Panc1 (cell line): ENCODE data around the gene ABCC1. TPM values are rescaled to one million over a fixed set of nuclear protein-coding genes. Genes with fewer than 3 reads are reported as not detected.

ENCODE experiments used
- ATAC-seq: fragments of 200-7000 bp; cut with Tn5 transposase; 2 replicates; pipeline ENCODE4 v1.9.1; 2020; ENCODE audit warnings: mild to moderate bottlenecking, moderate library complexity
- BruUV-seq: library from RNA; stranded (reverse); fragments of 400-500 nt; replicated peaks from 2 replicates; lab custom pipeline; 2021; lab: Mats Ljungman, UMichigan
- CTCF ChIA-PET: fragments of 300-600 bp; sonication (Branson Sonifier 250); formaldehyde crosslinking; loops from one replicate; lab custom pipeline; 2022; ENCODE audit warnings: antibody characterized with exemption; lab: Charles Lee
- POLR2A ChIA-PET: fragments of 300-600 bp; sonication (Branson Sonifier 250); formaldehyde crosslinking; loops from one replicate; lab custom pipeline; 2022; ENCODE audit warnings: antibody characterized with exemption; lab: Charles Lee
- DNase-seq: peaks from one replicate; pipeline ENCODE4 v3.0.0-alpha.2; 2010; ENCODE audit warnings: low read depth, low spot score
- H3K27ac ChIP-seq: 2 replicates; pipeline ENCODE4 v1.5.1; 2011; ENCODE audit warnings: mild to moderate bottlenecking, low read length, inconsistent platforms
- H3K27me3 ChIP-seq: fragments of 200-500 bp; sonication (Bioruptor generic); 2 replicates; pipeline ENCODE4 v1.6.0; 2014; ENCODE audit warnings: low read length, inconsistent platforms; ENCODE audit not compliant: control insufficient read depth, insufficient read depth
- H3K36me3 ChIP-seq: fragments of 200-500 bp; sonication (Bioruptor generic); 2 replicates; pipeline ENCODE4 v1.5.1; 2014; ENCODE audit warnings: inconsistent platforms, mild to moderate bottlenecking, low read length, moderate library complexity; ENCODE audit not compliant: control insufficient read depth, insufficient read depth
- H3K4me1 ChIP-seq: 2 replicates; pipeline ENCODE4 v1.5.1; 2011; ENCODE audit warnings: inconsistent platforms, mild to moderate bottlenecking, low read length, moderate library complexity; ENCODE audit not compliant: control insufficient read depth, insufficient read depth
- H3K4me3 ChIP-seq, 2 experiments: 2 replicates each; pipeline ENCODE4 v1.5.1; 2011 to 2012; ENCODE audit warnings: low read depth in 2 of 2, low read length in 2 of 2, mild to moderate bottlenecking in 2 of 2, inconsistent platforms in 1 of 2, moderate library complexity in 1 of 2
- H3K9me3 ChIP-seq: fragments of 200-500 bp; sonication (Bioruptor generic); 2 replicates; pipeline ENCODE4 v1.5.1; 2014; ENCODE audit warnings: low read depth, mild to moderate bottlenecking, inconsistent platforms, low read length, moderate library complexity; ENCODE audit not compliant: control insufficient read depth, insufficient read depth
- CTCF ChIP-seq: fragments of 450-650 bp; IDR thresholded peaks from 2 replicates; pipeline ENCODE4 v1.5.1; 2017; ENCODE audit warnings: mild to moderate bottlenecking
- POLR2AphosphoS5 ChIP-seq: IDR thresholded peaks from 2 replicates; pipeline ENCODE4 v1.6.1; 2012; ENCODE audit warnings: mild to moderate bottlenecking, low read depth, low read length, moderate library complexity
- SIN3A ChIP-seq: IDR thresholded peaks from 2 replicates; pipeline ENCODE4 v1.6.1; 2012; ENCODE audit warnings: low read depth, mild to moderate bottlenecking, low read length, moderate library complexity, borderline replicate concordance; ENCODE audit not compliant: insufficient read depth
- TCF7L2 ChIP-seq: IDR thresholded peaks from 2 replicates; pipeline ENCODE4 v1.6.1; 2011; ENCODE audit warnings: mild to moderate bottlenecking, low read depth, low read length, inconsistent platforms
- in situ Hi-C: cut with HindIII; loops from 2 replicates; pipeline ENCODE4 v1.10.0; 2016; ENCODE audit warnings: low sequenced_read_pairs, low pct_unique_long_range_greater_than_20kb
- intact Hi-C: fragments of 100-400 bp; cut with micrococcal nuclease; formaldehyde crosslinking; loops from one replicate; pipeline ENCODE4 v1.10.0; 2022; ENCODE audit not compliant: unreplicated experiment
- total RNA-seq: library from RNA; stranded (reverse); gene quantifications from one replicate; pipeline ENCODE4 v1.2.1, GENCODE V29; 2021; ENCODE audit not compliant: unreplicated experiment
- TF ChIP-seq, protein P1 (sequence below), 2 experiments: IDR thresholded peaks; 2 replicates each; pipeline ENCODE4 v1.6.1; 2011 to 2012; ENCODE audit warnings: low read depth in 2 of 2, control low read depth in 1 of 2, low read length in 1 of 2, mild to moderate bottlenecking in 1 of 2, moderate library complexity in 1 of 2; ENCODE audit not compliant: insufficient read depth in 1 of 2

Gene ABCC1
- total RNA-seq, 1 experiment from 2014 or later = 296 TPM

DNA sequence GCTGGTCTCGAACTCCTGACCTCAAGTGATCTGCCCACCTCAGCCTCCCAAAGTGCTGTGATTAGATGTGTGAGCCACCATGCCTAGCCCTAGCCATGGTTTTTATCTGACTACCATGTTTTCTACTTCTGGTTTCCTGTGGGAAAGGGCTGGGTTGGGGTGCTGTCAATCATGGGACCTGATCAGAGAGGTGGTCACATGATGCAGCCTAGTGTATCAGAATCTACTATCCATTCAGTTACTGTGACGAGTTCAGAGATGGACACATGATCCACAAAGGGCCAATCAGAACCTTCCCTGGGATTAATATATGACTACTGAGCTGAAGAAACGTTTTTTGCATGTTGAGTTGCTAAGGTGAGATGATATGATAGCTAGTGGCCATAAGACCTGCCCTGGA lies 214.8 kb downstream of the ABCC1 start:
- H3K4me1 ChIP-seq = no peaks in the 10 kb centered on the region
- intact Hi-C loops = no loop called here
- H3K36me3 ChIP-seq = no peaks in the 10 kb centered on the region
- TF ChIP-seq CTCF = no peak
- TF ChIP-seq POLR2AphosphoS5 = no peak
- no peak for TF ChIP-seq SIN3A
- no peak for TF ChIP-seq TCF7L2
- TF ChIP-seq, protein P1, sequence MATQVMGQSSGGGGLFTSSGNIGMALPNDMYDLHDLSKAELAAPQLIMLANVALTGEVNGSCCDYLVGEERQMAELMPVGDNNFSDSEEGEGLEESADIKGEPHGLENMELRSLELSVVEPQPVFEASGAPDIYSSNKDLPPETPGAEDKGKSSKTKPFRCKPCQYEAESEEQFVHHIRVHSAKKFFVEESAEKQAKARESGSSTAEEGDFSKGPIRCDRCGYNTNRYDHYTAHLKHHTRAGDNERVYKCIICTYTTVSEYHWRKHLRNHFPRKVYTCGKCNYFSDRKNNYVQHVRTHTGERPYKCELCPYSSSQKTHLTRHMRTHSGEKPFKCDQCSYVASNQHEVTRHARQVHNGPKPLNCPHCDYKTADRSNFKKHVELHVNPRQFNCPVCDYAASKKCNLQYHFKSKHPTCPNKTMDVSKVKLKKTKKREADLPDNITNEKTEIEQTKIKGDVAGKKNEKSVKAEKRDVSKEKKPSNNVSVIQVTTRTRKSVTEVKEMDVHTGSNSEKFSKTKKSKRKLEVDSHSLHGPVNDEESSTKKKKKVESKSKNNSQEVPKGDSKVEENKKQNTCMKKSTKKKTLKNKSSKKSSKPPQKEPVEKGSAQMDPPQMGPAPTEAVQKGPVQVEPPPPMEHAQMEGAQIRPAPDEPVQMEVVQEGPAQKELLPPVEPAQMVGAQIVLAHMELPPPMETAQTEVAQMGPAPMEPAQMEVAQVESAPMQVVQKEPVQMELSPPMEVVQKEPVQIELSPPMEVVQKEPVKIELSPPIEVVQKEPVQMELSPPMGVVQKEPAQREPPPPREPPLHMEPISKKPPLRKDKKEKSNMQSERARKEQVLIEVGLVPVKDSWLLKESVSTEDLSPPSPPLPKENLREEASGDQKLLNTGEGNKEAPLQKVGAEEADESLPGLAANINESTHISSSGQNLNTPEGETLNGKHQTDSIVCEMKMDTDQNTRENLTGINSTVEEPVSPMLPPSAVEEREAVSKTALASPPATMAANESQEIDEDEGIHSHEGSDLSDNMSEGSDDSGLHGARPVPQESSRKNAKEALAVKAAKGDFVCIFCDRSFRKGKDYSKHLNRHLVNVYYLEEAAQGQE (IDR thresholded peaks at IDR 0.05; ENCODE audit: insufficient read depth in 1 of 2, low read depth in 2 of 2, low read length in 1 of 2) = no peak
- no peak overlapping the region for H3K4me3 ChIP-seq
- H3K27me3 ChIP-seq = no peaks in the 10 kb centered on the region
- in situ Hi-C loops = no loop called here
- POLR2A ChIA-PET = no interaction called here
- ATAC-seq (no peak), DNase-seq (no peak)
- no peaks in the 10 kb centered on the region for H3K9me3 ChIP-seq
- no TSS peak for BruUV-seq
- CTCF ChIA-PET = no interaction called here
- H3K27ac ChIP-seq = no peak overlapping the region

DNA sequence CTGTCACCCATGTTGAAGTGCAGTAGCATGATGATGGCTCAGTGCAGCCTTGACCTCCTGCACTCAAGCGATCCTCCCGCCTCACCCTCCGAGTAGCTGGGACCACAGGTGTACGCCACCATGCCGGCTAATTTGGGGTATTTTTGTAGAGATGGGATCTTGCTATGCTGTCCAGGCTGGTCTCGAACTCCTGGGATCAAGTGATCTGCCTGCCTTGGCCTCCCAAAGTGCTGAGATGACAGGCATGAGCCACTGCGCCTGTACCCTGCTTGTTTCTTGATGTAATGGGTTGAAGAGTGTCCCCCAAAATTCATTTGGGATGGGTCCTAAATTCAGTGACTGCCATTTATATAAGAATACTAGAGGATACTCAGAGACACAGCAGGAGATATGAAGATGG lies 216.7 kb downstream of the ABCC1 start:
- TF ChIP-seq, protein P1 (IDR thresholded peaks at IDR 0.05; ENCODE audit: insufficient read depth in 1 of 2, low read depth in 2 of 2, low read length in 1 of 2) = no peak
- TF ChIP-seq TCF7L2 (no peak), CTCF (no peak), SIN3A (no peak), POLR2AphosphoS5 (no peak)
- Histone ChIP-seq H3K36me3 (no peaks in the 10 kb centered on the region), H3K9me3 (no peaks in the 10 kb centered on the region), H3K27me3 (no peaks in the 10 kb centered on the region), H3K4me3 (no peak overlapping the region), H3K27ac (no peak overlapping the region), H3K4me1 (no peaks in the 10 kb centered on the region)
- ATAC-seq (no peak), DNase-seq (no peak)
- intact Hi-C loops (no loop called here), in situ Hi-C loops (no loop called here)
- BruUV-seq = no TSS peak
- POLR2A ChIA-PET = no interaction called here
- CTCF ChIA-PET = no interaction called here
